ENCODE data around the gene ANKRD35. TPM values are rescaled to one million over a fixed set of nuclear protein-coding genes. Genes with fewer than 3 reads are reported as not detected.
"Not testable (repeated sequence)": the region's sequence is repeated elsewhere in the genome, so short reads cannot be mapped to it uniquely, and the experiment has no call there.

Gene ANKRD35
- total RNA-seq = 0.40 to 0.61 TPM (median 0.58 TPM) in 3 replicates

GRCh38 chr1:145885738-145886287, at the start of gene ANKRD35:
Gene ANKRD35, minus strand, starts transcription at chr1:145885866. Its CDS starts 108 bp downstream, at chr1:145885758.
- peaks cover 9% of the 10 kb centered on the region for H3K4me1 Mint-ChIP-seq
- peak; percentile 50 to 79 for DNase-seq (ENCODE audit: low spot score in 2 of 2, unreplicated experiment in 2 of 2)
- peaks cover 36% of the 10 kb centered on the region for H3K27me3 Mint-ChIP-seq (ENCODE audit: low read depth)
- no peak for TF ChIP-seq CTCF (IDR thresholded peaks at IDR 0.05; ENCODE audit: unreplicated experiment)
- no peak within 1 kb of the TSS for H3K27ac Mint-ChIP-seq
- H3K9me3 Mint-ChIP-seq = no peaks in the 10 kb centered on the region
- H3K4me3 Mint-ChIP-seq = peak within 1 kb of the TSS; percentile 80
- H3K36me3 Mint-ChIP-seq = no peaks in the 10 kb centered on the region

GRCh38 chr1:145932522-145933009, 46.9 kb upstream of the ANKRD35 start:
- not testable (repeated sequence) for H3K4me1 Mint-ChIP-seq; H3K9me3 Mint-ChIP-seq; H3K4me3 Mint-ChIP-seq; H3K27me3 Mint-ChIP-seq (ENCODE audit: low read depth); DNase-seq (ENCODE audit: low spot score in 2 of 2, unreplicated experiment in 2 of 2); H3K27ac Mint-ChIP-seq
- H3K36me3 Mint-ChIP-seq = peaks cover 10% of the 10 kb centered on the region

- no peaks in the 10 kb centered on the region for H3K27me3 Mint-ChIP-seq (ENCODE audit: low read depth)
These were observed 42.4 kb upstream of the ANKRD35 start for GRCh38 chr1:145927916-145928643.

GRCh38 chr1:145927063-145927886, 41.6 kb upstream of the ANKRD35 start, which contains the start of gene RBM8A:
Gene RBM8A, minus strand, starts transcription at chr1:145927484. Its CDS starts 58 bp downstream, at chr1:145927426.
- Mint-ChIP-seq H3K4me3 (no peak within 1 kb of the TSS), H3K27me3 (ENCODE audit: low read depth) (no peaks in the 10 kb centered on the region), H3K4me1 (peaks cover 3% of the 10 kb centered on the region), H3K27ac (no peak within 1 kb of the TSS), H3K9me3 (no peaks in the 10 kb centered on the region), H3K36me3 (peaks cover 11% of the 10 kb centered on the region)
- TF ChIP-seq CTCF (IDR thresholded peaks at IDR 0.05; ENCODE audit: unreplicated experiment) = peak; percentile 51
- peak; percentile 67 to 83 for DNase-seq (ENCODE audit: low spot score in 2 of 2, unreplicated experiment in 2 of 2)

More at GRCh38 chr1:145927916-145928643, 42.4 kb upstream of the ANKRD35 start:
- Mint-ChIP-seq H3K4me3 (no peak overlapping the region), H3K36me3 (peaks cover 10% of the 10 kb centered on the region), H3K9me3 (no peaks in the 10 kb centered on the region), H3K27ac (no peak overlapping the region), H3K4me1 (peaks cover 3% of the 10 kb centered on the region)
- DNase-seq (ENCODE audit: low spot score in 2 of 2, unreplicated experiment in 2 of 2) = no peak
- no peak for TF ChIP-seq CTCF (IDR thresholded peaks at IDR 0.05; ENCODE audit: unreplicated experiment)

- no peak for TF ChIP-seq CTCF (IDR thresholded peaks at IDR 0.05; ENCODE audit: unreplicated experiment)
- Mint-ChIP-seq H3K4me1 (peaks cover 3% of the 10 kb centered on the region), H3K9me3 (no peaks in the 10 kb centered on the region), H3K36me3 (peaks cover 11% of the 10 kb centered on the region), H3K27me3 (ENCODE audit: low read depth) (no peaks in the 10 kb centered on the region), H3K27ac (no peak overlapping the region), H3K4me3 (no peak overlapping the region)
- DNase-seq (ENCODE audit: low spot score in 2 of 2, unreplicated experiment in 2 of 2) = no peak
These were observed 41.0 kb upstream of the ANKRD35 start for GRCh38 chr1:145926686-145927062.
